ENCODE measurements around the gene EXTL1.

Gene EXTL1

GRCh38 chr1:26021647-26022403 lies at the start of gene EXTL1:
Gene EXTL1, plus strand, starts transcription at chr1:26021775. Its CDS starts 872 bp downstream, at chr1:26022647.
- no peak within 1 kb of the TSS for H3K4me2 ChIP-seq (ENCODE audit: low read length)
- H3K79me2 ChIP-seq (ENCODE audit: insufficient read depth, low read length): no peaks in the 10 kb centered on the region
- no peaks in the 10 kb centered on the region for H3K4me1 ChIP-seq (ENCODE audit: insufficient read depth, low read length, severe bottlenecking)
- H3K9me2 ChIP-seq (ENCODE audit: low read depth, low read length): no peaks in the 10 kb centered on the region
- H3K9ac ChIP-seq (ENCODE audit: low read length): no peak within 1 kb of the TSS
- no peak within 1 kb of the TSS for H3K4me3 ChIP-seq (ENCODE audit: low read depth, low read length, poor library complexity, severe bottlenecking)
- no peak for TF ChIP-seq EZH2 (IDR thresholded peaks at IDR 0.05; ENCODE audit: borderline replicate concordance, low read length)
- no peak for TF ChIP-seq CTCF (IDR thresholded peaks at IDR 0.05; ENCODE audit: low read length)
- no peak within 1 kb of the TSS for H2AFZ ChIP-seq (ENCODE audit: low read length)
- no peaks in the 10 kb centered on the region for H4K20me1 ChIP-seq (ENCODE audit: insufficient read depth, low read length)
- no peak within 1 kb of the TSS for H3K27ac ChIP-seq (ENCODE audit: low read depth, low read length, poor library complexity, severe bottlenecking)
- H3K36me3 ChIP-seq (ENCODE audit: insufficient read depth, low read length): no peaks in the 10 kb centered on the region
- no peaks in the 10 kb centered on the region for H3F3A ChIP-seq (ENCODE audit: insufficient read depth, low read length)
- 0 out of 2 replicates have a peak, but pooled peaks cover 14% of the 10 kb centered on the region for H3K27me3 ChIP-seq (ENCODE audit: insufficient read depth, low read length)
- no peaks in the 10 kb centered on the region for H3K9me3 ChIP-seq (ENCODE audit: low read length)

- Histone ChIP-seq H3K4me1 (ENCODE audit: insufficient read depth, low read length, severe bottlenecking) (peaks cover 29% of the 10 kb centered on the region), H4K20me1 (ENCODE audit: insufficient read depth, low read length) (no peaks in the 10 kb centered on the region), H3K27me3 (ENCODE audit: insufficient read depth, low read length) (no peaks in the 10 kb centered on the region), H3K4me3 (ENCODE audit: low read depth, low read length, poor library complexity, severe bottlenecking) (no peak overlapping the region), H3K9me2 (ENCODE audit: low read depth, low read length) (no peaks in the 10 kb centered on the region), H3K79me2 (ENCODE audit: insufficient read depth, low read length) (no peaks in the 10 kb centered on the region), H3K27ac (ENCODE audit: low read depth, low read length, poor library complexity, severe bottlenecking) (peak overlapping the region; percentile 98), H3F3A (ENCODE audit: insufficient read depth, low read length) (peaks cover 5% of the 10 kb centered on the region; the same call in 1 of the 2 replicates), H3K9ac (ENCODE audit: low read length) (peak overlapping the region; percentile 47), H3K4me2 (ENCODE audit: low read length) (peak overlapping the region; percentile 57), H3K9me3 (ENCODE audit: low read length) (no peaks in the 10 kb centered on the region), H2AFZ (ENCODE audit: low read length) (no peak overlapping the region), H3K36me3 (ENCODE audit: insufficient read depth, low read length) (peaks cover 48% of the 10 kb centered on the region; the same call in 1 of the 2 replicates)
- no peak for TF ChIP-seq EZH2 (IDR thresholded peaks at IDR 0.05; ENCODE audit: borderline replicate concordance, low read length)
- no peak for TF ChIP-seq CTCF (IDR thresholded peaks at IDR 0.05; ENCODE audit: low read length)
Measured at GRCh38 chr1:25971811-25972180, 49.8 kb upstream of the EXTL1 start.

- TF ChIP-seq EZH2 (IDR thresholded peaks at IDR 0.05; ENCODE audit: borderline replicate concordance, low read length): no peak
- no peak for TF ChIP-seq CTCF (IDR thresholded peaks at IDR 0.05; ENCODE audit: low read length)
- Histone ChIP-seq H3K9ac (ENCODE audit: low read length) (no peak overlapping the region), H3K27me3 (ENCODE audit: insufficient read depth, low read length) (no peaks in the 10 kb centered on the region), H3K36me3 (ENCODE audit: insufficient read depth, low read length) (peaks cover 46% of the 10 kb centered on the region; the same call in 1 of the 2 replicates), H3K4me1 (ENCODE audit: insufficient read depth, low read length, severe bottlenecking) (peaks cover 37% of the 10 kb centered on the region), H3K79me2 (ENCODE audit: insufficient read depth, low read length) (no peaks in the 10 kb centered on the region), H3K9me2 (ENCODE audit: low read depth, low read length) (no peaks in the 10 kb centered on the region), H2AFZ (ENCODE audit: low read length) (no peak overlapping the region), H3F3A (ENCODE audit: insufficient read depth, low read length) (peaks cover 5% of the 10 kb centered on the region; the same call in 1 of the 2 replicates), H3K9me3 (ENCODE audit: low read length) (no peaks in the 10 kb centered on the region), H3K27ac (ENCODE audit: low read depth, low read length, poor library complexity, severe bottlenecking) (peak overlapping the region; percentile 98), H3K4me3 (ENCODE audit: low read depth, low read length, poor library complexity, severe bottlenecking) (no peak overlapping the region), H3K4me2 (ENCODE audit: low read length) (no peak overlapping the region), H4K20me1 (ENCODE audit: insufficient read depth, low read length) (no peaks in the 10 kb centered on the region)
Measured at GRCh38 chr1:25973610-25974321, 47.8 kb upstream of the EXTL1 start.
